ENCODE measurements around the gene HDAC4. TPM values are rescaled to one million over a fixed set of nuclear protein-coding genes. Genes with fewer than 3 reads are reported as not detected.

HDAC4 gene
- total RNA-seq, 1 donor from 2014 or later: 34.4 TPM

- DNase-seq (ENCODE audit: low spot score): peak; percentile 66
- intact Hi-C loops (cut with DNase I): no loop called here
Measured at GRCh38 chr2:239376351-239376750, 24.5 kb downstream of the HDAC4 start.

- peak; percentile 74 for DNase-seq (ENCODE audit: low spot score)
- intact Hi-C loops (cut with DNase I): no loop called here
Measured at GRCh38 chr2:239375278-239376061, 25.4 kb downstream of the HDAC4 start.

GRCh38 chr2:239374896-239375277 is 25.9 kb downstream of the HDAC4 start:
- DNase-seq (ENCODE audit: low spot score): peak; percentile 59
- intact Hi-C loops (cut with DNase I): no loop called here

- intact Hi-C loops (cut with DNase I): no loop called here
- peak; percentile 36 for DNase-seq (ENCODE audit: low spot score)
Measured at GRCh38 chr2:239372835-239373234, 28.0 kb downstream of the HDAC4 start.

GRCh38 chr2:239371726-239372686 is 28.8 kb downstream of the HDAC4 start:
- intact Hi-C loops (cut with DNase I): no loop called here
- DNase-seq (ENCODE audit: low spot score): peak; percentile 71

- peak; percentile 51 for DNase-seq (ENCODE audit: low spot score)
Measured at GRCh38 chr2:239370876-239371725, 29.7 kb downstream of the HDAC4 start.

GRCh38 chr2:239370403-239370802 is 30.4 kb downstream of the HDAC4 start:
- intact Hi-C loops (cut with DNase I): no loop called here
- DNase-seq (ENCODE audit: low spot score): peak; percentile 66

More at GRCh38 chr2:239370876-239371725, 29.7 kb downstream of the HDAC4 start:
- intact Hi-C loops (cut with DNase I): no loop called here

- DNase-seq (ENCODE audit: low spot score): peak; percentile 67
- intact Hi-C loops (cut with DNase I): no loop called here
Measured at GRCh38 chr2:239369631-239370161, 31.1 kb downstream of the HDAC4 start.

- DNase-seq (ENCODE audit: low spot score): peak; percentile 39
- intact Hi-C loops (cut with DNase I): no loop called here
Measured at GRCh38 chr2:239368906-239369552, 31.8 kb downstream of the HDAC4 start.

- no peak for DNase-seq (ENCODE audit: low spot score)
- intact Hi-C loops (cut with DNase I): no loop called here
Measured at GRCh38 chr2:239368321-239368720, 32.5 kb downstream of the HDAC4 start.

GRCh38 chr2:239366740-239367139 is 34.1 kb downstream of the HDAC4 start:
- peak; percentile 54 for DNase-seq (ENCODE audit: low spot score)
- intact Hi-C loops (cut with DNase I): no loop called here

- peak; percentile 33 for DNase-seq (ENCODE audit: low spot score)
- intact Hi-C loops (cut with DNase I): loop anchor here (2.0 kb wide), 1 partner anchor 19 kb away; no protein-coding TSS in a partner anchor
Measured at GRCh38 chr2:239365782-239366435, 34.9 kb downstream of the HDAC4 start.

GRCh38 chr2:239365071-239365781 is 35.6 kb downstream of the HDAC4 start:
- peak; percentile 49 for DNase-seq (ENCODE audit: low spot score)
- intact Hi-C loops (cut with DNase I): loop anchor here (2.0 kb wide), 1 partner anchor 20 kb away; no protein-coding TSS in a partner anchor

- peak; percentile 68 for DNase-seq (ENCODE audit: low spot score)
- intact Hi-C loops (cut with DNase I): loop anchor here (2.0 kb wide), 1 partner anchor 21 kb away; no protein-coding TSS in a partner anchor
Measured at GRCh38 chr2:239363946-239364637, 36.7 kb downstream of the HDAC4 start.

- intact Hi-C loops (cut with DNase I): no loop called here
- DNase-seq (ENCODE audit: low spot score): peak; percentile 38
Measured at GRCh38 chr2:239362507-239362906, 38.3 kb downstream of the HDAC4 start.

- intact Hi-C loops (cut with DNase I): no loop called here
Measured at GRCh38 chr2:239361311-239361642, 39.5 kb downstream of the HDAC4 start.

More at GRCh38 chr2:239361311-239361642, 39.5 kb downstream of the HDAC4 start:
- DNase-seq (ENCODE audit: low spot score): no peak
